GM19043 (cell line): ENCODE measurements around the gene DIO3.
"Not testable (repeated sequence)": the region's sequence is repeated elsewhere in the genome, so short reads cannot be mapped to it uniquely, and the experiment has no call there.

Experiments used
- ATAC-seq: cut with Tn5 transposase; IDR thresholded peaks from one replicate; pipeline ENCODE4 v1.9.1; 2021; ENCODE audit warnings: low read depth; ENCODE audit not compliant: unreplicated experiment

The DIO3 gene

GRCh38 chr14:101540481-101541462 lies 20.5 kb upstream of the DIO3 start:
- ATAC-seq: no peak

GRCh38 chr14:101542391-101542790 lies 18.9 kb upstream of the DIO3 start:
- no peak for ATAC-seq

- ATAC-seq: no peak
Measured at GRCh38 chr14:101543814-101544213, 17.5 kb upstream of the DIO3 start.

- no peak for ATAC-seq
Measured at GRCh38 chr14:101544550-101544949, 16.7 kb upstream of the DIO3 start.

GRCh38 chr14:101546706-101547105 lies 14.6 kb upstream of the DIO3 start:
- no peak for ATAC-seq

GRCh38 chr14:101547107-101547738 lies 14.1 kb upstream of the DIO3 start:
- no peak for ATAC-seq

GRCh38 chr14:101547961-101548669 lies 13.2 kb upstream of the DIO3 start:
- ATAC-seq: no peak

GRCh38 chr14:101548710-101549109 lies 12.6 kb upstream of the DIO3 start:
- no peak for ATAC-seq

- ATAC-seq: no peak
Measured at GRCh38 chr14:101549154-101549553, 12.1 kb upstream of the DIO3 start.

GRCh38 chr14:101550202-101550912 lies 10.9 kb upstream of the DIO3 start:
- not testable (repeated sequence) for ATAC-seq

GRCh38 chr14:101551729-101552595 lies 9.3 kb upstream of the DIO3 start:
- no peak for ATAC-seq

- ATAC-seq: no peak
Measured at GRCh38 chr14:101552786-101553231, 8.5 kb upstream of the DIO3 start.

- no peak for ATAC-seq
Measured at GRCh38 chr14:101553393-101553792, 7.9 kb upstream of the DIO3 start.

GRCh38 chr14:101553931-101554330 lies 7.4 kb upstream of the DIO3 start:
- ATAC-seq: no peak

GRCh38 chr14:101554991-101555668 lies 6.2 kb upstream of the DIO3 start:
- no peak for ATAC-seq

- ATAC-seq: not testable (repeated sequence)
Measured at GRCh38 chr14:101555669-101556043, 5.6 kb upstream of the DIO3 start.

- no peak for ATAC-seq
Measured at GRCh38 chr14:101556131-101556530, 5.2 kb upstream of the DIO3 start.

- ATAC-seq: no peak
Measured at GRCh38 chr14:101556566-101557320, 4.6 kb upstream of the DIO3 start.
